Measurements from ENCODE around the gene CMC2. TPM values are rescaled to one million over a fixed set of nuclear protein-coding genes. Genes with fewer than 3 reads are reported as not detected.

Gene CMC2
- total and polyA plus RNA-seq, 9 of the 15 experiments (the other 6 are each of a cell fraction or from before 2014, with no cell fraction given): 122 to 501 (median 172) TPM

GRCh38 chr16:81006813-81007695, at the start of gene CMC2, which contains the start of gene CENPN (continued):
- TF ChIP-seq JUNB (CRISPR knock-in tag; conservative IDR thresholded peaks at IDR 0.05): peak; percentile 75
- peak; percentile 79 for TF ChIP-seq TAF7 (tag; IDR thresholded peaks at IDR 0.05)
- peak; percentile 74 to 76; a peak in 3 of 4 replicates for TF ChIP-seq SIN3A (IDR thresholded peaks at IDR 0.05; ENCODE audit: borderline replicate concordance in 2 of 2, control insufficient read depth in 1 of 2, low read depth in 2 of 2, low read length in 2 of 2)
- no peak for TF ChIP-seq ILF3 (IDR thresholded peaks at IDR 0.05; ENCODE audit: borderline replicate concordance)
- no peak for TF ChIP-seq ZNF253 (CRISPR knock-in tag; conservative IDR thresholded peaks at IDR 0.05)
- TF ChIP-seq ZNF23 (CRISPR knock-in tag; IDR thresholded peaks at IDR 0.05): no peak
- 0 out of 2 replicates have a peak, but pooled peaks have one; percentile 58 for TF ChIP-seq ELF4 (CRISPR knock-in tag; IDR thresholded peaks at IDR 0.05)
- TF ChIP-seq PREB (CRISPR knock-in tag; IDR thresholded peaks at IDR 0.05): no peak
- peak; percentile 10 to 84; a peak in 2 of 4 replicates for TF ChIP-seq TEAD1 (CRISPR knock-in tag; IDR thresholded peaks at IDR 0.05)
- TF ChIP-seq HCFC1 (IDR thresholded peaks at IDR 0.05; ENCODE audit: low read depth, low read length): peak; percentile 49
- TF ChIP-seq NR0B1 (IDR thresholded peaks at IDR 0.05; ENCODE audit: partially characterized antibody): no peak
- no peak for TF ChIP-seq MTF1 (CRISPR knock-in tag; IDR thresholded peaks at IDR 0.05; ENCODE audit: borderline replicate concordance)
- TF ChIP-seq, protein P1, sequence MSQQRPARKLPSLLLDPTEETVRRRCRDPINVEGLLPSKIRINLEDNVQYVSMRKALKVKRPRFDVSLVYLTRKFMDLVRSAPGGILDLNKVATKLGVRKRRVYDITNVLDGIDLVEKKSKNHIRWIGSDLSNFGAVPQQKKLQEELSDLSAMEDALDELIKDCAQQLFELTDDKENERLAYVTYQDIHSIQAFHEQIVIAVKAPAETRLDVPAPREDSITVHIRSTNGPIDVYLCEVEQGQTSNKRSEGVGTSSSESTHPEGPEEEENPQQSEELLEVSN (IDR thresholded peaks at IDR 0.05; ENCODE audit: borderline replicate concordance in 1 of 2, extremely low read depth in 1 of 2, insufficient read depth in 1 of 2, insufficient read length in 1 of 2, low read depth in 1 of 2, low read length in 1 of 2, poor library complexity in 1 of 2, severe bottlenecking in 1 of 2): peak; percentile 89 to 96
- TF ChIP-seq, protein P2, sequence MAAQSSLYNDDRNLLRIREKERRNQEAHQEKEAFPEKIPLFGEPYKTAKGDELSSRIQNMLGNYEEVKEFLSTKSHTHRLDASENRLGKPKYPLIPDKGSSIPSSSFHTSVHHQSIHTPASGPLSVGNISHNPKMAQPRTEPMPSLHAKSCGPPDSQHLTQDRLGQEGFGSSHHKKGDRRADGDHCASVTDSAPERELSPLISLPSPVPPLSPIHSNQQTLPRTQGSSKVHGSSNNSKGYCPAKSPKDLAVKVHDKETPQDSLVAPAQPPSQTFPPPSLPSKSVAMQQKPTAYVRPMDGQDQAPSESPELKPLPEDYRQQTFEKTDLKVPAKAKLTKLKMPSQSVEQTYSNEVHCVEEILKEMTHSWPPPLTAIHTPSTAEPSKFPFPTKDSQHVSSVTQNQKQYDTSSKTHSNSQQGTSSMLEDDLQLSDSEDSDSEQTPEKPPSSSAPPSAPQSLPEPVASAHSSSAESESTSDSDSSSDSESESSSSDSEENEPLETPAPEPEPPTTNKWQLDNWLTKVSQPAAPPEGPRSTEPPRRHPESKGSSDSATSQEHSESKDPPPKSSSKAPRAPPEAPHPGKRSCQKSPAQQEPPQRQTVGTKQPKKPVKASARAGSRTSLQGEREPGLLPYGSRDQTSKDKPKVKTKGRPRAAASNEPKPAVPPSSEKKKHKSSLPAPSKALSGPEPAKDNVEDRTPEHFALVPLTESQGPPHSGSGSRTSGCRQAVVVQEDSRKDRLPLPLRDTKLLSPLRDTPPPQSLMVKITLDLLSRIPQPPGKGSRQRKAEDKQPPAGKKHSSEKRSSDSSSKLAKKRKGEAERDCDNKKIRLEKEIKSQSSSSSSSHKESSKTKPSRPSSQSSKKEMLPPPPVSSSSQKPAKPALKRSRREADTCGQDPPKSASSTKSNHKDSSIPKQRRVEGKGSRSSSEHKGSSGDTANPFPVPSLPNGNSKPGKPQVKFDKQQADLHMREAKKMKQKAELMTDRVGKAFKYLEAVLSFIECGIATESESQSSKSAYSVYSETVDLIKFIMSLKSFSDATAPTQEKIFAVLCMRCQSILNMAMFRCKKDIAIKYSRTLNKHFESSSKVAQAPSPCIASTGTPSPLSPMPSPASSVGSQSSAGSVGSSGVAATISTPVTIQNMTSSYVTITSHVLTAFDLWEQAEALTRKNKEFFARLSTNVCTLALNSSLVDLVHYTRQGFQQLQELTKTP (IDR thresholded peaks at IDR 0.05; ENCODE audit: low read depth in 1 of 2, partially characterized antibody in 2 of 2): peak in 1 of 2 experiments; percentile 64
- peak; percentile 41; the same call in 1 of the 2 replicates for TF ChIP-seq SMAD4 (CRISPR knock-in tag; conservative IDR thresholded peaks at IDR 0.05)
- TF ChIP-seq GTF2E2 (tag; IDR thresholded peaks at IDR 0.05): no peak; the same call in 1 of the 2 replicates
